HFF-Myc (cell line): ENCODE measurements around the gene PAQR4.

Source experiments
- DNase-seq: peaks from one replicate; pipeline ENCODE4 v3.0.0-alpha.2; 2011; ENCODE audit warnings: low read depth; ENCODE audit errors: extremely low read depth
- H3K4me3 ChIP-seq: replicated peaks from 2 replicates; pipeline ENCODE4 v1.5.1; 2011; ENCODE audit warnings: low read depth, mild to moderate bottlenecking, control low read depth, low read length
- TF ChIP-seq, protein P1 (sequence below): IDR thresholded peaks from 2 replicates; pipeline ENCODE4 v1.5.1; 2012; ENCODE audit warnings: mild to moderate bottlenecking, low read depth, low read length, control low read depth; ENCODE audit errors: missing control alignments

Gene PAQR4

DNA sequence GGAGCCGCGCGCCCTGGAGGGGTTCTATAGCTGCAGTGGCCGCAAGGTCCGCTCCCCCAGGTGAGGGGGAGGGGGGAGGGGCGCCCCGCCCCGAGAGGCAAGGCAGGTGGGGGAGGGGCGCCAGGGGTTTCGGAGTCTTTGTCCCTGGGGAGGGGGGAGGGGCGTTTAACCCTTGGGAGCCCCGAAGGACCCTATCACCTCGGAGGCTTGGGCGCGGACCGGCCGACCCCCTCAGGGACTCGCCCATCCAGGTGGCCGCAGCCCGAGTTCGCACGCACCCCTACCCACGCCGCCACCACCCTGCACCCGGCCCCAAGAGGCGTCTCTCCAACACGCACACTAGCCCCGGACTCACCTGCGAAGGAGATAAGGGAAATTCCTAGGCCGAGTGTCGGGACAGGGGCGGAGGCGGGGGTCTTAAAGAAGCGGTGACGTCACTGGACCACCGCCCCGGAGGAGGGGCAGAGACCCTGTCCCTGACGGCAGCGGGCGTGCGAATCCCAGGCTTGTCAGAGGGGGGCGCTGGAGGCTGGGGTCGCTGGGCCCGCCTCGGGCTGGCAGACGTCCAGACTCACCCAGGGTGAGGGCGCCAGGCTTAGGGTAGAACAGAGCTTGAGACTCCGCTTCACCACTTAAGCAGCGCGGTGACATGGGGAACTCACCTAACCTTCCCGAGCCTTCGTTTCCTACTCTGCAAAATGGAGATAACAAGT, 48.8 kb downstream of the PAQR4 start, which contains the start of gene CLDN6:
CLDN6 (minus strand) TSS at position 390 of the 713 bp plus-strand sequence. CDS start 2,162 bp downstream, outside the sequence.
- TF ChIP-seq, protein P1, sequence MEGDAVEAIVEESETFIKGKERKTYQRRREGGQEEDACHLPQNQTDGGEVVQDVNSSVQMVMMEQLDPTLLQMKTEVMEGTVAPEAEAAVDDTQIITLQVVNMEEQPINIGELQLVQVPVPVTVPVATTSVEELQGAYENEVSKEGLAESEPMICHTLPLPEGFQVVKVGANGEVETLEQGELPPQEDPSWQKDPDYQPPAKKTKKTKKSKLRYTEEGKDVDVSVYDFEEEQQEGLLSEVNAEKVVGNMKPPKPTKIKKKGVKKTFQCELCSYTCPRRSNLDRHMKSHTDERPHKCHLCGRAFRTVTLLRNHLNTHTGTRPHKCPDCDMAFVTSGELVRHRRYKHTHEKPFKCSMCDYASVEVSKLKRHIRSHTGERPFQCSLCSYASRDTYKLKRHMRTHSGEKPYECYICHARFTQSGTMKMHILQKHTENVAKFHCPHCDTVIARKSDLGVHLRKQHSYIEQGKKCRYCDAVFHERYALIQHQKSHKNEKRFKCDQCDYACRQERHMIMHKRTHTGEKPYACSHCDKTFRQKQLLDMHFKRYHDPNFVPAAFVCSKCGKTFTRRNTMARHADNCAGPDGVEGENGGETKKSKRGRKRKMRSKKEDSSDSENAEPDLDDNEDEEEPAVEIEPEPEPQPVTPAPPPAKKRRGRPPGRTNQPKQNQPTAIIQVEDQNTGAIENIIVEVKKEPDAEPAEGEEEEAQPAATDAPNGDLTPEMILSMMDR = peak; percentile 22
- DNase-seq = no peak
- H3K4me3 ChIP-seq = no peak within 1 kb of the TSS

GRCh38 chr16:3019594-3020246, 50.6 kb downstream of the PAQR4 start:
- DNase-seq = no peak
- TF ChIP-seq, protein P1 = no peak
- peak overlapping the region; percentile 96 for H3K4me3 ChIP-seq

GRCh38 chr16:3020247-3020603, 51.1 kb downstream of the PAQR4 start, which contains the start of gene TNFRSF12A:
TSS of gene TNFRSF12A (plus strand) at chr16:3020368. CDS start at chr16:3020398, 30 bp downstream.
- peak within 1 kb of the TSS; percentile 96 for H3K4me3 ChIP-seq
- DNase-seq = peak; percentile 9
- TF ChIP-seq, protein P1 = no peak

DNA sequence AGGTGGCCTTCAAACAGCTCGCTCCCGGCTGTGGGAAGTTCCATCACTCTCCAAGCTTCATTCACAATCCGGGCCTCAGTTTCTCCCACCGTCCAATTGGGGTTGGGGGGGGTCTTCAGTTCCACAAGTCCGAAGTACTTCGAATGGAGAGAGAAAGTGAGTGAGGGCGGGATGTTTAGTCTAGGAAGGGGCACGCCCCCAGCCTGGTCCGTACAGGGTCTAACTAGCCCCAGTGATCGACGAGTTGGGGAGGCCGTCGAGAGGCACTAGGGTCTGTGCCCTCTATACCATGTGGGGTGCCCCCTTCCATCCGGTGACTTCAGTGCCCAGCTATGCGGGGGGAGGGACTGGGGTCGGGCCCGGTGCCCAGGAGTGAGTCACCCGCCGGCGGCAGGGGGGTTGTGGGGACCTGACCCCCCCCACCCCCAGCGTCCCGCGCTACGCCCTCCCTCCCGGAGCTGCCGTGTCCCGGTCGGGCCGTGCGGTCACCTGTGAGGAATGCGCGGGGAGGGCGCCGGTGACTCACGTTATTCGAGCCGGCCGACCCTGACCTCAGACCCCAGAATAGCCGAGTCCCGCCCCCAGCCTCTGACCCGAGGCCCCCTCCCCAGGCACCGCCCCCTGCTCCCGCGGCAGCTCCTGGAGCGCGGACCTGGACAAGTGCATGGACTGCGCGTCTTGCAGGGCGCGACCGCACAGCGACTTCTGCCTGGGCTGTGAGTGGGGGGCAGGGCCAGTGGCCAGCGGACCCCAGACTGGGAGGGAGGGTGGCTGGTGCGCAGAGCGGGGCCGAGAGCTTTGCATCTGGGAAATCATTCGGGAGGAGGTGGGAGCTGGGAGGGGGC, 51.7 kb downstream of the PAQR4 start:
- TF ChIP-seq, protein P1 = no peak
- DNase-seq = peak; percentile 64
- H3K4me3 ChIP-seq = peak overlapping the region; percentile 96

DNA sequence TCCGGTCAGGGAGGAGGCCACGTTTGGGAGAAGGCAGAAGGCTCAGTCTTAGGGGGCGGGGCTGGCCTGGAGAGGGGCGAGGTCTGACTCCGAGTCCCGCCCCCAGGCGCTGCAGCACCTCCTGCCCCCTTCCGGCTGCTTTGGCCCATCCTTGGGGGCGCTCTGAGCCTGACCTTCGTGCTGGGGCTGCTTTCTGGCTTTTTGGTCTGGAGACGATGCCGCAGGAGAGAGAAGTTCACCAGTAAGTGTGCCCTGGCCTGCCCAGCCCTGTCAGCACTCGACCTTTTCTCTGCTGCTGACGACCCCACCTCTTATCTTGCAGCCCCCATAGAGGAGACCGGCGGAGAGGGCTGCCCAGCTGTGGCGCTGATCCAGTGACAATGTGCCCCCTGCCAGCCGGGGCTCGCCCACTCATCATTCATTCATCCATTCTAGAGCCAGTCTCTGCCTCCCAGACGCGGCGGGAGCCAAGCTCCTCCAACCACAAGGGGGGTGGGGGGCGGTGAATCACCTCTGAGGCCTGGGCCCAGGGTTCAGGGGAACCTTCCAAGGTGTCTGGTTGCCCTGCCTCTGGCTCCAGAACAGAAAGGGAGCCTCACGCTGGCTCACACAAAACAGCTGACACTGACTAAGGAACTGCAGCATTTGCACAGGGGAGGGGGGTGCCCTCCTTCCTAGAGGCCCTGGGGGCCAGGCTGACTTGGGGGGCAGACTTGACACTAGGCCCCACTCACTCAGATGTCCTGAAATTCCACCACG, 52.5 kb downstream of the PAQR4 start:
- H3K4me3 ChIP-seq = peak overlapping the region; percentile 96
- TF ChIP-seq, protein P1 = peak; percentile 38
- DNase-seq = peak; percentile 67

DNA sequence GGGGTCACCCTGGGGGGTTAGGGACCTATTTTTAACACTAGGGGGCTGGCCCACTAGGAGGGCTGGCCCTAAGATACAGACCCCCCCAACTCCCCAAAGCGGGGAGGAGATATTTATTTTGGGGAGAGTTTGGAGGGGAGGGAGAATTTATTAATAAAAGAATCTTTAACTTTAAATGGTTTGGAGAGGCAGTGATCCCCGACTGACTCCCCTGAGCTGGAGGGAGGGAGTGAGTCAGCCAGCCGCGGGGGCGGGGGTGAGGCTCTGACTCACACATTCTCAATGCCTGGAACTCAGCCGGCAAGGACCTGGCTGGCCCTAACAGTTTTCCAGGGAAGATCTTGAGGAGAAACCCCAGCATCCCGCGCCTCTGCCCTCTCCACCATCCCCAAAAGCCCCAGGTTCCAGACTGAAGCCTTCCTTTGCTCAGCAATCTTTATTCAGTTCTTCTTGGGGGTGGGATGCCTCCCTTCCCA, 53.1 kb downstream of the PAQR4 start:
- peak overlapping the region; percentile 96 for H3K4me3 ChIP-seq

More for the DNA sequence above, 53.1 kb downstream of the PAQR4 start:
- TF ChIP-seq, protein P1 = no peak
- peak; percentile 88 for DNase-seq
